Activated CD8-positive, alpha-beta memory T cell treated with anti-CD3 and anti-CD28 coated beads for 24 hours (primary cell): ENCODE data around the gene OR7A10.

Source experiments
- DNase-seq: peaks from one replicate; pipeline ENCODE4 v3.0.0-alpha.2; 2020

Gene OR7A10

DNA sequence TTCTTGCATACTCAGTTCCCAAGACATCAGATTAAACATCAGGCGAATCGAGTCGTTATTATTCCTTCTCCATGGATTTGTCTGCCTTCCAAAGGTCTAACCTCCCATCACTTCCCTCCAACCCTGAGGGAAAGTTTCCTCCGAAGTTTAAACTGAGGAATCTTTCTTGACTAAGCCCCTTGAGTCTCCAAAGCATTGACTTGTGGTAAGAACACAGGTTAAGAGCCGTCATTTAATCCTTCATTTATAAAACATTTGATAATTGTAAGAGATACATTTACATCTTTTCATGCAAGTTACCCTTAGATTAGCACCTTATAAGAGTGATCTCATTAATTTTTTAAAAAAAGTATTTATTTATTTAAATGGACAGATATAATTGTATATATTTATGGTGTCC is at the start of gene OR7A10:
Gene OR7A10 (minus strand): TSS at position 101 of the 400 bp plus-strand sequence. CDS start 7,045 bp downstream, outside the sequence.
- DNase-seq: no peak

- DNase-seq: no peak
Measured at GRCh38 chr19:14890643-14891379, 42.1 kb upstream of the OR7A10 start.

- DNase-seq: no peak
Measured at GRCh38 chr19:14889994-14890642, 41.4 kb upstream of the OR7A10 start.

DNA sequence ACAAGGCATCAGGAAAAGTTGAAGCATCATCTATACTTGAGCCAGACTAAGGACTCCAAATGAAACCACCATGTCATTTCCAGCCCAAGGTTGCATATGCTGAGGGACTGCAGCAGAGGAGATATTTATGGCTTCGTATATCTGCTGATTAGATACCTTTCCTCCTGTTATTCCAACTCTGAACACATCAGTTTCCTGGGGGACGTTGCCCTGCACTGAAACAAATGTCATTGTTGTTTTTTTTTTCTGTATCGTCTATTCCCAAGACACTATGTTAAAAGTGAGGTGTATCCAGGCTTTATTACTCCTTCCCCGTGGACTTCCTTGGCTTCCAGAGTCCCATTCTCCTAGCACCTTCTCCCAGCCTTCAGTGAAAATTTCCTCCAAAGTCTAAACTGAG is 37.3 kb upstream of the OR7A10 start, which contains the start of gene OR7A17:
Gene OR7A17 (minus strand): TSS at position 101 of the 400 bp plus-strand sequence. CDS start 4,777 bp downstream, outside the sequence.
- DNase-seq: no peak

DNA sequence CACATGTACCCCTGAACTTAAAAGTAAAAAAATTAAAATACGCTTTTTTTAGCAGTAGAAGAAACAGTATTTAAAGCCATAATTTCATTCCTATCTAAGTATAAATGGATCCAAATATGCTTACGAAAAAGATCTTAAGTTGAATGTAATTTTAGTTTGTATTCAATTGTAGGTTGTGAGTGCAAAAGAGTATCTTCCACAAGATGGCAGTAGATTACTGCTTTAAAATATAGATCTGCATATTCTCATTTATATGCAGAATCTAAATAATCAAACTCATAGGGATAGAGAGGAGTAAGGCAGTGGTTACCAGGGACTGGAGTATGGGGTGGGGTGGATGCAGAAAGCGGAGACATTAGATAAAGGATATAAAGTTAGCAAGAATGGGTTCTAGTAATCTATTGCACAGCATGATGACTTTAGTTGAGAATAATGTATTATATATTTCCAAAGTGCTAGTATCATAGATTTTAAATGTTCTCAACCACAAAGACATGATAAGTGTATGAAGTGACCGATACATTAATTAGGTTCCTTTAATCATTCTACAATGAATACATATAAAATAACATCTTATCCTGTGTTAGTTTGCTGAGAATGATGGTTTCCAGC is 23.0 kb upstream of the OR7A10 start:
- no peak for DNase-seq

- DNase-seq: no peak
Measured at GRCh38 chr19:14868497-14868896, 19.8 kb upstream of the OR7A10 start.

GRCh38 chr19:14843578-14843977 is 5.1 kb downstream of the OR7A10 start:
- DNase-seq: no peak

DNA sequence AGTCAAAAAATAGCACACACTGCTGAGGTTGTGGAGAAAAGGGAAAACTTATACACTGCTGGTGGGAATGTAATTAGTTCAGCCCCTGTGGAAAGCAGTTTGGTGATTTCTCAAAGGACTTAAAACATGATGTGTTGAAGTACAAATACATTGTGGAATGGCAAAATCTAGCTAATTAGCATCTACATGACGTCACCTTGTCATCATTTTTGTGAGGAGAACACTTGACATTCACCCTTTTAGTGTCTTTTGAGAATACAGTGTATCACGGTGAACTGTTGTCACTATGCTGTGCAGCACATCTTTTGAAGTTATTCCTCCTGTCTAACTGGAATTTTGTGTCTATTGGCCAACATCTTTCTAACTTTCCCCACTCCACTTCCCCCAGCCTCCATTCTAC is 5.6 kb downstream of the OR7A10 start:
- no peak for DNase-seq

GRCh38 chr19:14840206-14840605 is 8.5 kb downstream of the OR7A10 start:
- no peak for DNase-seq

GRCh38 chr19:14837391-14837790 is 11.3 kb downstream of the OR7A10 start:
- DNase-seq: no peak

GRCh38 chr19:14835011-14835410 is 13.7 kb downstream of the OR7A10 start, which contains the start of the genes OR7A5 and OR7C1:
OR7A5 (minus strand) TSS chr19:14835185; CDS start chr19:14828241, 6,944 bp downstream.
OR7C1 (minus strand) TSS chr19:14835185; CDS start chr19:14800136, 35,049 bp downstream.
- no peak for DNase-seq

DNA sequence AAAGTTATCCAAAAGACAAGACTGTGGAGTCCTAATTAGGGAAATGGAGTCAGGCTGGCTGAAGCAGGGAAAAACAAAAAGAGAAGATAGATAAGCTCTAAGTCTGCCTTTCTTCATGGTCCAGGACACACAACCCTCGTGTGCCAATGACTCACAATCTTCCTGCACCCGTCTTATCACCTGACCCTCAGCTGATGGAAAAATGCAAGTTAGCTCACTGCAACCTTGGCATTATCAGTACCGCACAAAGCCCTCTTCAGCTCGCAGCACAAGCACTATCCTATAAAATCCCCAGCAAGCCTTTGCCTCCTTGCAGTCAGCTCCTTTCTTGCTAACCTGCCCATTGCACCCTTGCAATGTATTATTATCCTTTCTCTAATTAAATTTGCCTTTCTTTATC is 18.0 kb downstream of the OR7A10 start:
- DNase-seq: no peak

DNA sequence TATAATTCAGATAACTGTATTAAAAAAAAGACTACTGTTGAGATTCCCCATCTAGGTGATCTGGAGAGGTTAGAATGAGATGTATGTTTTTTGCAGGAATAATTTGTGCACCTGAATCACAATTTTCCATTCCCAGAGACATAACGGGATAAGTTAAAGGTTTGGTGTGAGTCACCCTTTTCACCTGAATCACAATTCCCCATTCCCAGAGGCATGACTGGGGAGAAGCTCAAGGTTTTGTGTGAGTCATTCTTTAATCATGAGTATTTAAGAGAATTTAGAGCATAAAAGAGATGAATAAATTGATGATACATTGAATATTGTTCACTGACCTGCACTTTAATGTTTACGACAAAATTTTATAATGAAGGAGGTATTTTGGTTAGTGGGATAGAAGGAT is 22.7 kb downstream of the OR7A10 start:
- DNase-seq: no peak

DNA sequence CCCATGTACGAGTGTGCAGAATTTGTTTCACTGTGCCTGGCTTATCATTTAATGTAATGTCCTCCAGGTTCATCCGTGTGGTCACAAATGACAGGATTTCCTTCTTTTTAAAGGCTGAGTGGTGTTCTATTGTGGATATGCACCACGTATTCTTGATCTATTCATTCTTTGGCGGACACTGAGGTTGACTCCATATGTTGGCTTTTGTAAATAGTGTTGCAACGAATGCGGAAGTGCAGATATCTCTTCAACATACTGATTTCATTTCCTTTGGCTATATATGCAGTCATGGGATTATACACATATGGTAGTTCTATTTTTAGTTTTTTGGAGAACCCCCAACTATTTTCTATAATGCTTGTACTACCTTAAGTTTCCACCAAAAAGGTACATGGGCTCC is 26.8 kb downstream of the OR7A10 start:
- DNase-seq: no peak

DNA sequence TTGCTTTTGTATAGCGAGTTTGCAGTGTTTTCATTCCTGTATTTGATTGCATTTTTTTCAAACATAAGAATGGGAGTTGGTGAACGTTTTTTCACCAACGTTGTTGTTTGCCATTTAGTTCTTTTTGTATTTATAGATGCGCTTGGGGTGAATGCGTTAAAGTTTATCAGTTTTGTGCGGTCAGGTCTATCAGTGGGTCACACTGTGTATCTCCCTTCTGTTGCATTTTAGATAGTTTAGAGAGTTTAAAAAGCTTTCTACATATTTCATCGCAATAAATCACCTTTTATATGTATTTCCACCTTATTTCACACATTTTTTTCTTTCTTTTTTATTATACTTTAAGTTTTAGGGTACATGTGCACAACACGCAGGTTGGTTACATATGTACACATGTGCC is 30.1 kb downstream of the OR7A10 start:
- DNase-seq: no peak

DNA sequence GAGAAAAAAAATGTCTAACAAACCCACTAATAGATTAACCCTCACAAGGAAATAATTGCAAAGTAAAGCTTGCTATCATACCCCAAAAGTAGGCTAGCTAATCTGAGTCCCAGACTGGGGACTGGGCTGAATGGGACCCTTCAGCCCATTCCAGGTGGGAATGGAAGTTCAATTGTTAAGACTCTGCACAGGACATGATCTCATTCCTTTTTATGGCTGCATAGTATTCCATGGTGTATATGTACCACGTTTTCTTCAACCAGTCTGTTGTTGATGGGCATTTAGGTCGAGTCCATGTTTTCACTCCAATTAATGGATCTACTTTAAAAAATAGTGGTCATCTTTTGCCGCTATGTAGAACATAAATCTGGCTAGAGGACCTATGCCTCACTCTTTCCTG is 31.7 kb downstream of the OR7A10 start:
- no peak for DNase-seq

- no peak for DNase-seq
Measured at GRCh38 chr19:14814982-14815652, 33.6 kb downstream of the OR7A10 start.

GRCh38 chr19:14809272-14810057 is 39.3 kb downstream of the OR7A10 start:
- DNase-seq: no peak

DNA sequence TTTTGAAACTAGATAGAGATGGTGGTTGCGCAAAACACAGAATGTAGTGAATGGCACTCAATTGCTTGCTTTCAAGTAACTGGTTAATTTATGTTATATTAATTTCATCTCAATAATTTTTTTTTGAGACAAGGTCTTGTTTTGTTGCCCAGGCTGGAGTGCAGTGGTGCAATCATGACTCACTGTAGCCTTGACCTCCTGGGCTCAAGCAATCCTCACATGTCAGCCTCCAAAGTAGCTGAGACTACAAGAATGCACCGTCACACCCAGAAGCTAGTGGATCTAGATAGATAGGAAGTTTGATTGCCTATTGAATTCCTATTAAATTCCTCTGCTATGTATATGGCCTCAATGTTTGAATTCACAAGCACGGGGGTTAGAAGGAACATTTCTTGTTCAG is 44.0 kb downstream of the OR7A10 start:
- DNase-seq: no peak

GRCh38 chr19:14798760-14799159 is 50.0 kb downstream of the OR7A10 start:
- no peak for DNase-seq

DNA sequence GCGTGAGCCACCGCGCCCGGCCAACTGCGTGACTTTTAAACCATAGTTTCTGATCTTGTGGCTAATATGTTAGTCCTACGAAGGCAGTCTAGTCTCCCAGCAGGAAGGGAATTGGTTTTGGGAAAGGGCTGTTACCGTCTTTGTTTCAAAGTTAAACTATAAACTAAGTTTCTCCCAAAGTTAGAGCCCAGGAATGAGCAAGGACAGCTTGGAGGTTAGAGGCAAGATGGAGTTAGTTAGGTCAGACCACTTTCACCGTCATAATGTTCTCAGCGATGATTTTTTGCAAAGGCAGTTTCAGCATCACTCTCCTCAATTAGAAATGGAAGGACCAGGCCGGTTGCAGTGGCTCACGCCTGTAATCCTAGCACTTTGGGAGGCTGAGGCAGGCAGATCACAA is 52.7 kb downstream of the OR7A10 start:
- no peak for DNase-seq

GRCh38 chr19:14795078-14795721 is 53.5 kb downstream of the OR7A10 start:
- no peak for DNase-seq
